GM12801 (cell line): ENCODE data around the gene SSH2.

Experiments used
- TF ChIP-seq, protein P1 (sequence below): IDR thresholded peaks from one replicate; pipeline ENCODE4 v1.5.1; 2011; ENCODE audit warnings: control low read depth; ENCODE audit not compliant: insufficient read length; ENCODE audit errors: extremely low read depth

The SSH2 gene

DNA sequence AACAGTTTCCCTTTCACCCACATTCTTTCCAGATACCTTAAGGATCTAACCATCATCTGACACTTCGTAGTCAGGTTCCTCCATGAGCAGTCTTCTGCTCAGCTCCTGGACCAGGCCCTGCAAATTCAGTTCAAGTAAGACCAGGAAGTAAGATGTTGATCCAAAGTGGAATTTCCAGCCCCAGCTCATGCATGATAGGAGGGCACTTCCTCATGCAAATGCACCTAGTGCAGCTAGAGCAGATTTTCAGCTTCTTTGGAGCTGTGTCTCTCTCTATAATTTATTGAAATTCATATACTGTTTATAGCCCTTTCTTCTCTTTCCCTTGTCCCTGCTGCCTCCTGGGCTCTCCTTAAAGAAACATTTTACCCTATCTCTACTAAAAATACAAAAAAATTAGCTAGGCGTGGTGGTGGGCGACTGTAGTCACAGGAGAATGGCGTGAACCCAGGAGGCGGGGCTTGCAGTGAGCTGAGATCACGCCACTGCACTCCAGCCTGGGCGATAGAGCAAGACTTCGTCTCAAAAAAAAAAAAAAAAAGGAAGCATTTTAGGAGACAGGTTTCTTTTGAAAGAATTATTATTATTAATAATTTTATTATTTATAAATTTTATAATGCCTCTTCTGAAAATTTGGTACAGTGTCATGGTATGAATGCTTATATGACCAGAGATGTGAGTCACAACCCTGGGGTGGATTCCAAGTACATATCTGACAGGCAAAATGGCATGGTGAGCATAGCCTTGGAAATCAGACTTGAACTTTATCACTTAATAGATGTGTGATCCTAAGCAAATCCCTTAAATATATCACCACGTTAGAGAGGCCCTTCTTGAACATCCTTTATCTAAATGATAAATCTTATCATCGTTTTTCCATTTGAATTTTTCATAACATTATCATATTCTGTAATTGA is 94.3 kb downstream of the SSH2 start:
- TF ChIP-seq, protein P1, sequence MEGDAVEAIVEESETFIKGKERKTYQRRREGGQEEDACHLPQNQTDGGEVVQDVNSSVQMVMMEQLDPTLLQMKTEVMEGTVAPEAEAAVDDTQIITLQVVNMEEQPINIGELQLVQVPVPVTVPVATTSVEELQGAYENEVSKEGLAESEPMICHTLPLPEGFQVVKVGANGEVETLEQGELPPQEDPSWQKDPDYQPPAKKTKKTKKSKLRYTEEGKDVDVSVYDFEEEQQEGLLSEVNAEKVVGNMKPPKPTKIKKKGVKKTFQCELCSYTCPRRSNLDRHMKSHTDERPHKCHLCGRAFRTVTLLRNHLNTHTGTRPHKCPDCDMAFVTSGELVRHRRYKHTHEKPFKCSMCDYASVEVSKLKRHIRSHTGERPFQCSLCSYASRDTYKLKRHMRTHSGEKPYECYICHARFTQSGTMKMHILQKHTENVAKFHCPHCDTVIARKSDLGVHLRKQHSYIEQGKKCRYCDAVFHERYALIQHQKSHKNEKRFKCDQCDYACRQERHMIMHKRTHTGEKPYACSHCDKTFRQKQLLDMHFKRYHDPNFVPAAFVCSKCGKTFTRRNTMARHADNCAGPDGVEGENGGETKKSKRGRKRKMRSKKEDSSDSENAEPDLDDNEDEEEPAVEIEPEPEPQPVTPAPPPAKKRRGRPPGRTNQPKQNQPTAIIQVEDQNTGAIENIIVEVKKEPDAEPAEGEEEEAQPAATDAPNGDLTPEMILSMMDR: no peak

GRCh38 chr17:29833801-29834200 is 96.2 kb downstream of the SSH2 start:
- TF ChIP-seq, protein P1: no peak

GRCh38 chr17:29828676-29829284 is 101.2 kb downstream of the SSH2 start:
- TF ChIP-seq, protein P1: no peak

- TF ChIP-seq, protein P1: no peak
Measured at GRCh38 chr17:29827179-29827578, 102.8 kb downstream of the SSH2 start.

DNA sequence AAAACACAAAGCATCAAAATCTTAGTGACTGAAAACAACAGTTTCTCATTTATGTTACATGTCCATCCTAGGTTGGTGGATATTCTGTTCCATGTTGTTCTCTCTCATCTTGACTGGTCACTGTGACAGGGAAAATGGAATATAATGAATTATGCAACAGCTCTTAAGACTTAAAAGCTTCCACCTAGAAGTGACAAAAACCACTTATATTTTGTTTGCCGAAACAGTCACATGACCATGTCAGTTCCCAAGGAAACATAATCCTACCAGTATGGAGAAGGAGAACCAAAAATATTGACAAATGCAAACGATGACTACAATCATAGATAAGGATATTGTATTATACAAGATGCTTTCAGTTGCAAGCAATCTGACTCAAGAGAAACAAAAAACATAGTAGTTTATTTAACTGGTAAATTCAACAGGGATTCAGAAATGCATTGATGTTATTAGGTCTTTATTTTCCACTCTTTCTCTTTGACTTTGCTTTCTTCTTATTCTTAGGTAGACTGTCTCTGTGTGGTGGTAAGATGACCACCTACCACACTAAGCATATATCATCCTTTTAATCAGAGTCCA is 103.8 kb downstream of the SSH2 start:
- TF ChIP-seq, protein P1: no peak

DNA sequence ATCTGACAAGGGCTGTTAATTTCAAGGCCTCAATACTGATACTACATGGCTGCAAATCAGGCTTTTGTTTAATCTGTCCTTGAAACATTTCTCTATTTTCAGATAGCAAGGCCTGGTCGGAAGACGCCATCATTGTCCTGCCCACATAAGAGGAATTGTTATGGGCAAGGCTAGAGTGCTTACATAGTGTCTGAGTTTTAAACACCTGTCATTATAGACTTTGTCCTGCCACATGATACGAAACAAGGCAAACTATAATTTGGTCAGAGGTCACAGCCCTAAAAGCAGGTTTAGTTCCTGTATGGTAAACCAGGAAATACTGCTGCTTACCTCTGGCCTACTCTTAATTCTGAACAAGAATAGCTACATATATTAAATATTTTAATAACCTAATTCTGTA is 104.4 kb downstream of the SSH2 start:
- TF ChIP-seq, protein P1: no peak

GRCh38 chr17:29821897-29822296 is 108.1 kb downstream of the SSH2 start:
- TF ChIP-seq, protein P1: no peak
